Type B pancreatic cell (in vitro differentiated cells): ENCODE data around the gene PTPRK. TPM values are rescaled to one million over a fixed set of nuclear protein-coding genes. Genes with fewer than 3 reads are reported as not detected.

Experiments used
- DNase-seq: peaks from one replicate; pipeline ENCODE4 v3.0.0; 2021; ENCODE audit warnings: mixed read lengths; ENCODE audit not compliant: unreplicated experiment; ENCODE audit errors: extremely low spot score
- H3K27ac Mint-ChIP-seq: 2 replicates; pipeline ENCODE4 v1.8.0; 2021; ENCODE audit warnings: mild to moderate bottlenecking, mixed read lengths
- H3K27me3 Mint-ChIP-seq: 2 replicates; pipeline ENCODE4 v1.8.0; 2021; ENCODE audit warnings: mixed read lengths
- H3K36me3 Mint-ChIP-seq: 2 replicates; pipeline ENCODE4 v1.8.0; 2021; ENCODE audit warnings: mixed read lengths
- H3K4me1 Mint-ChIP-seq: one replicate; pipeline ENCODE4 v1.8.0; 2021; ENCODE audit warnings: mixed read lengths; ENCODE audit not compliant: unreplicated experiment
- H3K4me3 Mint-ChIP-seq: 2 replicates; pipeline ENCODE4 v1.8.0; 2021; ENCODE audit warnings: mild to moderate bottlenecking, mixed read lengths
- H3K9me3 Mint-ChIP-seq: 2 replicates; pipeline ENCODE4 v1.8.0; 2021; ENCODE audit warnings: mixed read lengths
- CTCF ChIP-seq: fragments of 200-600 bp; sonication (generic); conservative IDR thresholded peaks from 2 replicates; pipeline ENCODE4 v1.5.0; 2021; ENCODE audit warnings: antibody characterized with exemption, mild to moderate bottlenecking
- total RNA-seq: library from RNA; stranded (reverse); gene quantifications from 2 replicates; pipeline ENCODE4 v1.2.1, GENCODE V29; 2021; ENCODE audit warnings: low replicate concordance

PTPRK gene
- total RNA-seq, 1 donor from 2014 or later, result 63.4 TPM

- Mint-ChIP-seq H3K4me1 (peaks cover 10% of the 10 kb centered on the region), H3K9me3 (no peaks in the 10 kb centered on the region), H3K4me3 (no peak overlapping the region), H3K27ac (no peak overlapping the region), H3K27me3 (no peaks in the 10 kb centered on the region), H3K36me3 (no peaks in the 10 kb centered on the region)
- no peak for TF ChIP-seq CTCF
- DNase-seq, result no peak
Observed at GRCh38 chr6:128531696-128532095, 11.3 kb upstream of the PTPRK start.

DNA sequence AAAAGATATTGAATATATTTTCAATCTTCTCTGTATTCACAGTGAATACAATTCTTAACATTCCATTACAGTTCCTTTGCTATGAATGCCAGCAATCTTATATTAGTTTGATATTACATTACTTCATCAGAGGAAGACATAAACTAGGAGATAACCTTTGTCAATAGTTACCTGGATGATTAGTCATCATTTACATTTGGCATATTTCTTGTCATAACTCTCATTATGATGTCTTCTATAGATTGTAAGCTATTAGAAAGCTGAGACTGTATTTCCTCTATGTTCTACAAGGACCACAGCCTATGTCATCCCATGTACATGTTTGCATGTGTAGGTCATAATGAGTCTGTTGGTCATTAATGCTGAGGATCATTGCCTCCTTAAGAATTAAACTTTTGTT, 7.8 kb upstream of the PTPRK start:
- no peaks in the 10 kb centered on the region for H3K27me3 Mint-ChIP-seq
- no peak for DNase-seq
- peaks cover 24% of the 10 kb centered on the region for H3K4me1 Mint-ChIP-seq
- H3K4me3 Mint-ChIP-seq, result no peak overlapping the region
- no peak for TF ChIP-seq CTCF
- H3K36me3 Mint-ChIP-seq, result no peaks in the 10 kb centered on the region
- no peak overlapping the region for H3K27ac Mint-ChIP-seq
- H3K9me3 Mint-ChIP-seq, result no peaks in the 10 kb centered on the region

- Mint-ChIP-seq H3K27me3 (no peaks in the 10 kb centered on the region), H3K4me3 (no peak overlapping the region), H3K36me3 (no peaks in the 10 kb centered on the region), H3K27ac (no peak overlapping the region), H3K9me3 (no peaks in the 10 kb centered on the region), H3K4me1 (peaks cover 24% of the 10 kb centered on the region)
- DNase-seq, result no peak
- TF ChIP-seq CTCF, result no peak
Observed at GRCh38 chr6:128527375-128527774, 7.0 kb upstream of the PTPRK start.

- DNase-seq, result no peak
- no peaks in the 10 kb centered on the region for H3K9me3 Mint-ChIP-seq
- no peaks in the 10 kb centered on the region for H3K36me3 Mint-ChIP-seq
- no peak for TF ChIP-seq CTCF
- no peak overlapping the region for H3K27ac Mint-ChIP-seq
- H3K4me1 Mint-ChIP-seq, result peaks cover 24% of the 10 kb centered on the region
- no peak overlapping the region for H3K4me3 Mint-ChIP-seq
- no peaks in the 10 kb centered on the region for H3K27me3 Mint-ChIP-seq
Observed at GRCh38 chr6:128526152-128526914, 5.9 kb upstream of the PTPRK start.

DNA sequence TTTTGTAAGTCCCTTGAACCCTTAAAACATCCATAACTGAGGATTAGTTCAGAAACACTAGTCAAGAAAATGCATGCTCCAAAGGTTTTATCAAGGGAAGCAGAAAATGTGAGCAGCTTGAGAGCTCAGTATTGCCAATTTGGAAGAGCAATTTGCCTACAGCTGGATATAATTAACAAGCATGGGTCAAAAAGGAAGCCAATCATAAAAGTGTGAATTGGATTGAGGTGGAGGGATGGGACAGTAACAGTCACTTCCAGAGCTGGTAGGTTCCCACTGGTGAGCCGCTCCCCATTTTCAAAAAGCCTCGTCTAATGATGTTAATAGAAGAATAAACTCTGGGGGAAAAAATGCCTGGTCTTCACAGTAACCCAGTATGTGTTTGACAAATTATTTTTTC, 5.0 kb upstream of the PTPRK start:
- H3K27me3 Mint-ChIP-seq, result no peaks in the 10 kb centered on the region
- no peaks in the 10 kb centered on the region for H3K9me3 Mint-ChIP-seq
- no peak for DNase-seq
- peaks cover 24% of the 10 kb centered on the region for H3K4me1 Mint-ChIP-seq
- H3K27ac Mint-ChIP-seq, result no peak overlapping the region
- no peak for TF ChIP-seq CTCF
- H3K4me3 Mint-ChIP-seq, result no peak overlapping the region
- no peaks in the 10 kb centered on the region for H3K36me3 Mint-ChIP-seq
